ENCODE data around the gene FLRT1.

DNA sequence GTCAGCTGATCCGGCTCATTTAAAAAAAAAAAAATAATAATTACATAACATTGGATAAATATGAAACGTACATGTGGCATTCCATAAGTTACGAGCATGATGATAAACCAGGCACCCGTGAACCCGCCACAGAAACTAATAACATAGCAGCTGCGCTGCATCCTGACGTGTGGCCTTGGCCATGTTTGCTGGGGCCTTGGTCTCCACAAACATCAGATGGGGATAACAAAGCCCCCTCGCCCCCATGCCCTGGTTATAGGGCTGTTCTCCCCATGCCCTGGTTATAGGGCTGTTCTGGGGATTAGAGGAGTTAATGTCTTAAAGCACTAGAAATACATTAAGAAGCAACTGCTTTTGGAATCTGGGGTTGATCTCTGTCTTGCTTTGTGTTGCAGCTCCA, 36.7 kb downstream of the FLRT1 start:
- TF ChIP-seq, protein P1, sequence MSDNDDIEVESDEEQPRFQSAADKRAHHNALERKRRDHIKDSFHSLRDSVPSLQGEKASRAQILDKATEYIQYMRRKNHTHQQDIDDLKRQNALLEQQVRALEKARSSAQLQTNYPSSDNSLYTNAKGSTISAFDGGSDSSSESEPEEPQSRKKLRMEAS (IDR thresholded peaks at IDR 0.05) = no peak
- TF ChIP-seq SP1 (IDR thresholded peaks at IDR 0.05) = no peak
- TF ChIP-seq YY1 (IDR thresholded peaks at IDR 0.05) = no peak
- TF ChIP-seq, protein P2, sequence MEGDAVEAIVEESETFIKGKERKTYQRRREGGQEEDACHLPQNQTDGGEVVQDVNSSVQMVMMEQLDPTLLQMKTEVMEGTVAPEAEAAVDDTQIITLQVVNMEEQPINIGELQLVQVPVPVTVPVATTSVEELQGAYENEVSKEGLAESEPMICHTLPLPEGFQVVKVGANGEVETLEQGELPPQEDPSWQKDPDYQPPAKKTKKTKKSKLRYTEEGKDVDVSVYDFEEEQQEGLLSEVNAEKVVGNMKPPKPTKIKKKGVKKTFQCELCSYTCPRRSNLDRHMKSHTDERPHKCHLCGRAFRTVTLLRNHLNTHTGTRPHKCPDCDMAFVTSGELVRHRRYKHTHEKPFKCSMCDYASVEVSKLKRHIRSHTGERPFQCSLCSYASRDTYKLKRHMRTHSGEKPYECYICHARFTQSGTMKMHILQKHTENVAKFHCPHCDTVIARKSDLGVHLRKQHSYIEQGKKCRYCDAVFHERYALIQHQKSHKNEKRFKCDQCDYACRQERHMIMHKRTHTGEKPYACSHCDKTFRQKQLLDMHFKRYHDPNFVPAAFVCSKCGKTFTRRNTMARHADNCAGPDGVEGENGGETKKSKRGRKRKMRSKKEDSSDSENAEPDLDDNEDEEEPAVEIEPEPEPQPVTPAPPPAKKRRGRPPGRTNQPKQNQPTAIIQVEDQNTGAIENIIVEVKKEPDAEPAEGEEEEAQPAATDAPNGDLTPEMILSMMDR (IDR thresholded peaks at IDR 0.05; ENCODE audit: low read depth, low read length, missing input control) = no peak
- no peak for TF ChIP-seq EGR1 (IDR thresholded peaks at IDR 0.05; ENCODE audit: low read depth in 2 of 2)
- no peak for TF ChIP-seq JUND (IDR thresholded peaks at IDR 0.05)
- no peak for TF ChIP-seq RXRA (IDR thresholded peaks at IDR 0.05)
